ENCODE data around the gene ANTXR2. TPM values are rescaled to one million over a fixed set of nuclear protein-coding genes. Genes with fewer than 3 reads are reported as not detected.

ANTXR2 gene
- total RNA-seq, 1 experiment from 2014 or later: 7.0 TPM

- Histone ChIP-seq H3K4me3 (ENCODE audit: low read depth, low read length, poor library complexity, severe bottlenecking) (no peak overlapping the region), H3K27me3 (replicated peaks; ENCODE audit: insufficient read depth, low read depth, low read length, poor library complexity) (no peaks in the 10 kb centered on the region), H3K4me1 (ENCODE audit: insufficient read depth, low read length, poor library complexity, severe bottlenecking) (no peaks in the 10 kb centered on the region), H3K36me3 (ENCODE audit: insufficient read depth, low read length, poor library complexity, severe bottlenecking) (no peaks in the 10 kb centered on the region), H3K9me3 (ENCODE audit: low read depth, low read length, poor library complexity, severe bottlenecking) (no peaks in the 10 kb centered on the region), H3K27ac (ENCODE audit: low read depth, low read length, poor library complexity, severe bottlenecking) (no peak overlapping the region)
- intact Hi-C loops (cut with micrococcal nuclease; ENCODE audit: unreplicated experiment): no loop called here
- no peak for DNase-seq (ENCODE audit: low spot score)
- TF ChIP-seq EZH2 (IDR thresholded peaks at IDR 0.05; ENCODE audit: borderline replicate concordance, low read depth, low read length, poor library complexity, severe bottlenecking) (no peak), CTCF (conservative IDR thresholded peaks at IDR 0.05; ENCODE audit: low read depth, low read length) (no peak)
- no TSS peak for BruUV-seq (replicated peaks)
- ChIA-PET POLR2A (ENCODE audit: low non-redundant PET) (no interaction called here), CTCF (no interaction called here)
Measured at GRCh38 chr4:79854856-79855502, 218.1 kb downstream of the ANTXR2 start.

GRCh38 chr4:79852305-79852730 is 220.7 kb downstream of the ANTXR2 start:
- H3K9me3 ChIP-seq (ENCODE audit: low read depth, low read length, poor library complexity, severe bottlenecking): no peaks in the 10 kb centered on the region
- intact Hi-C loops (cut with micrococcal nuclease; ENCODE audit: unreplicated experiment): no loop called here
- BruUV-seq (replicated peaks): no TSS peak
- no peaks in the 10 kb centered on the region for H3K36me3 ChIP-seq (ENCODE audit: insufficient read depth, low read length, poor library complexity, severe bottlenecking)
- peak; percentile 18 for DNase-seq (ENCODE audit: low spot score)
- H3K4me1 ChIP-seq (ENCODE audit: insufficient read depth, low read length, poor library complexity, severe bottlenecking): no peaks in the 10 kb centered on the region
- ChIA-PET POLR2A (ENCODE audit: low non-redundant PET) (no interaction called here), CTCF (no interaction called here)
- no peak overlapping the region for H3K27ac ChIP-seq (ENCODE audit: low read depth, low read length, poor library complexity, severe bottlenecking)
- H3K27me3 ChIP-seq (replicated peaks; ENCODE audit: insufficient read depth, low read depth, low read length, poor library complexity): no peaks in the 10 kb centered on the region
- no peak for TF ChIP-seq EZH2 (IDR thresholded peaks at IDR 0.05; ENCODE audit: borderline replicate concordance, low read depth, low read length, poor library complexity, severe bottlenecking)
- H3K4me3 ChIP-seq (ENCODE audit: low read depth, low read length, poor library complexity, severe bottlenecking): no peak overlapping the region

GRCh38 chr4:79851625-79852304 is 221.3 kb downstream of the ANTXR2 start:
- no peak for TF ChIP-seq EZH2 (IDR thresholded peaks at IDR 0.05; ENCODE audit: borderline replicate concordance, low read depth, low read length, poor library complexity, severe bottlenecking)
- no peak for TF ChIP-seq CTCF (conservative IDR thresholded peaks at IDR 0.05; ENCODE audit: low read depth, low read length)
- ChIA-PET POLR2A (ENCODE audit: low non-redundant PET) (no interaction called here), CTCF (no interaction called here)
- no TSS peak for BruUV-seq (replicated peaks)
- H3K27me3 ChIP-seq (replicated peaks; ENCODE audit: insufficient read depth, low read depth, low read length, poor library complexity): no peaks in the 10 kb centered on the region
- no peaks in the 10 kb centered on the region for H3K9me3 ChIP-seq (ENCODE audit: low read depth, low read length, poor library complexity, severe bottlenecking)
- H3K36me3 ChIP-seq (ENCODE audit: insufficient read depth, low read length, poor library complexity, severe bottlenecking): no peaks in the 10 kb centered on the region
- H3K4me3 ChIP-seq (ENCODE audit: low read depth, low read length, poor library complexity, severe bottlenecking): no peak overlapping the region
- no peak for DNase-seq (ENCODE audit: low spot score)
- H3K4me1 ChIP-seq (ENCODE audit: insufficient read depth, low read length, poor library complexity, severe bottlenecking): no peaks in the 10 kb centered on the region
- intact Hi-C loops (cut with micrococcal nuclease; ENCODE audit: unreplicated experiment): no loop called here
- H3K27ac ChIP-seq (ENCODE audit: low read depth, low read length, poor library complexity, severe bottlenecking): no peak overlapping the region

Other genes with a start within 250 kb of the ANTXR2 start
- gene PRDM8, start 124.3 kb upstream of the ANTXR2 start, total RNA-seq (2021): 0.09 TPM in 1 of 2 replicates, not detected in the other
- not detected in 2 replicates for gene FGF5, start 193.4 kb upstream of the ANTXR2 start, total RNA-seq (2021)